ENCODE results near the gene DCAF12. TPM values are rescaled to one million over a fixed set of nuclear protein-coding genes. Genes with fewer than 3 reads are reported as not detected.

DCAF12 gene
- total RNA-seq, 4 donors from 2014 or later = 17.9 to 25.0 (median 21.9) TPM

DNA sequence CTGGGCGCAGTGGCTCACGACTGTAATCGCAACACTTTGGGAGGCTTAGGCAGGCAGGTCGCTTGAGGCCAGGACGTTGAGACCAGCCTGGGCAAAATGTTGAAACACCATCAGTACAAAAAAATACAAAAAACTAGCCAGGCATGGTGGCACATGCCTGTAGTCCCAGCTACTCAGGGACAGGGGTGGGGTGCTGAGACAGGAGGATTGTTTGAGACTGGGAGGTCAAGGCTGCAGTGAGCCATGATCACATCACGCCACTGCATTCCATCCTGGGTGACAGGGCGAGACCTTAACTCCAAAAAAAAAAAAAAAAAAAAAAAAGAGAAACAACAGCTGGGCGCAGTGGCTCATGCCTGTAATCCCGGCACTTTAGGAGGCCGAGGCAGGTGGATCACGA is 23.7 kb downstream of the DCAF12 start:
- TF ChIP-seq POLR2AphosphoS5 (IDR thresholded peaks at IDR 0.05) (no peak), EP300 (IDR thresholded peaks at IDR 0.05) (no peak), POLR2A (IDR thresholded peaks at IDR 0.05; ENCODE audit: low read depth) (no peak)
- TF ChIP-seq, protein P1, sequence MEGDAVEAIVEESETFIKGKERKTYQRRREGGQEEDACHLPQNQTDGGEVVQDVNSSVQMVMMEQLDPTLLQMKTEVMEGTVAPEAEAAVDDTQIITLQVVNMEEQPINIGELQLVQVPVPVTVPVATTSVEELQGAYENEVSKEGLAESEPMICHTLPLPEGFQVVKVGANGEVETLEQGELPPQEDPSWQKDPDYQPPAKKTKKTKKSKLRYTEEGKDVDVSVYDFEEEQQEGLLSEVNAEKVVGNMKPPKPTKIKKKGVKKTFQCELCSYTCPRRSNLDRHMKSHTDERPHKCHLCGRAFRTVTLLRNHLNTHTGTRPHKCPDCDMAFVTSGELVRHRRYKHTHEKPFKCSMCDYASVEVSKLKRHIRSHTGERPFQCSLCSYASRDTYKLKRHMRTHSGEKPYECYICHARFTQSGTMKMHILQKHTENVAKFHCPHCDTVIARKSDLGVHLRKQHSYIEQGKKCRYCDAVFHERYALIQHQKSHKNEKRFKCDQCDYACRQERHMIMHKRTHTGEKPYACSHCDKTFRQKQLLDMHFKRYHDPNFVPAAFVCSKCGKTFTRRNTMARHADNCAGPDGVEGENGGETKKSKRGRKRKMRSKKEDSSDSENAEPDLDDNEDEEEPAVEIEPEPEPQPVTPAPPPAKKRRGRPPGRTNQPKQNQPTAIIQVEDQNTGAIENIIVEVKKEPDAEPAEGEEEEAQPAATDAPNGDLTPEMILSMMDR (IDR thresholded peaks at IDR 0.05) = no peak
- DNase-seq (ENCODE audit: extremely low spot score) = no peak
- no peak overlapping the region for H3K27ac ChIP-seq (replicated peaks in 1 of 4)
- intact Hi-C loops (cut with DNase I) = no loop called here
- peaks cover 74 to 98% (median 91%) of the 10 kb centered on the region in 4 donors for H3K36me3 ChIP-seq
- no peak overlapping the region for H3K4me3 ChIP-seq
- WGBS = 87% methylated on average over 11 of the region's 11 CpGs
- H3K27me3 ChIP-seq = no peaks in the 10 kb centered on the region
- no peaks in the 10 kb centered on the region for H3K9me3 ChIP-seq
- H3K4me1 ChIP-seq = no peaks in the 10 kb centered on the region

DNA sequence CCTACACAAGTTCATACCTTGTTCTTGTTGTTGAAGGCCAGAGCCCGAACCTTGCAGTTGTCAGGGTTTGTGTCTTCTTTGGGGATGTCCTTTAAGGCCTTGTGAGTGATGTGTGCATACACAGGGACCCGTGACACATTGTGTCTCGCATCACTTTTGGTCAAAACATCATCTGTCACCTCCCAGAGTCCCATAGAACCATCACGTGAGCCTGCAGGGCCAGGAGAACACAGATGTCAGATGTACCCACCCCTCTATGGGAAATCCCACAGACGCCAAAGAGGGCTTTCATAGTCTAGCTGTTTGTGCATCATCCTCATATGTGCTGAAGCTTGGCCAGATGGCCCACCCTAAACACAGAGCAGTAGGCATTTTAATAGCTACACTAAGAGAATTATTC is 28.2 kb downstream of the DCAF12 start:
- H3K36me3 ChIP-seq = peaks cover 73 to 98% (median 92%) of the 10 kb centered on the region in 4 donors
- H3K4me1 ChIP-seq = peaks cover 0 to 3% (median 0%) of the 10 kb centered on the region in 4 donors
- H3K4me3 ChIP-seq = no peak overlapping the region
- no peaks in the 10 kb centered on the region for H3K9me3 ChIP-seq
- TF ChIP-seq, protein P1 (IDR thresholded peaks at IDR 0.05) = no peak
- TF ChIP-seq POLR2AphosphoS5 (IDR thresholded peaks at IDR 0.05) = no peak
- TF ChIP-seq POLR2A (IDR thresholded peaks at IDR 0.05; ENCODE audit: low read depth) = no peak
- no peak for TF ChIP-seq EP300 (IDR thresholded peaks at IDR 0.05)
- H3K27ac ChIP-seq (replicated peaks in 1 of 4) = no peak overlapping the region
- DNase-seq (ENCODE audit: extremely low spot score) = no peak
- intact Hi-C loops (cut with DNase I) = no loop called here
- no peaks in the 10 kb centered on the region for H3K27me3 ChIP-seq
- 87% methylated on average over 5 of the region's 5 CpGs for WGBS

DNA sequence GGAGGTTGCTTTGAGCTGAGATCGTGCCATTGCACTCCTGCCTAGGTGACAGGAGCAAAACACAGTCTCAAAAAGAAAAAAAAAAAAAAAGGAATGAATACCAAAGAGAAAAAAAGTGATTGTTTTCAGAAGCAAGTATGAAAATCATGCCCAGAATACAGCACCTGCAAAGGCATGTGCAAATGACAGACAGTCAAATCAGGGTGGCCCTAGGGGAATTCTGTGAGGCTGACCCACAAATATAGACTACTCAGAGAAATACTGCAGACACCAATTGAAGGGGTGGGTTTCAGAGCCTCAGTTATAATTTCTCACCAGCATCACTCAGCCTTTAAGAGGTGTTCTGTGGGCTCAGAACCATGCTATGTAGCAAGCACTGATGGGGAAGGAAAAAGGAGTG is 28.6 kb downstream of the DCAF12 start:
- no peak for DNase-seq (ENCODE audit: extremely low spot score)
- Histone ChIP-seq H3K9me3 (no peaks in the 10 kb centered on the region), H3K4me3 (no peak overlapping the region), H3K27ac (replicated peaks in 1 of 4) (no peak overlapping the region), H3K27me3 (no peaks in the 10 kb centered on the region), H3K36me3 (peaks cover 73 to 98% (median 92%) of the 10 kb centered on the region in 4 donors), H3K4me1 (peaks cover 0 to 3% (median 0%) of the 10 kb centered on the region in 4 donors)
- WGBS = 88% methylated on average over 1 of the region's 1 CpG
- intact Hi-C loops (cut with DNase I) = no loop called here
- TF ChIP-seq POLR2AphosphoS5 (IDR thresholded peaks at IDR 0.05) (no peak), EP300 (IDR thresholded peaks at IDR 0.05) (no peak), POLR2A (IDR thresholded peaks at IDR 0.05; ENCODE audit: low read depth) (no peak)
- TF ChIP-seq, protein P1 (IDR thresholded peaks at IDR 0.05) = no peak

DNA sequence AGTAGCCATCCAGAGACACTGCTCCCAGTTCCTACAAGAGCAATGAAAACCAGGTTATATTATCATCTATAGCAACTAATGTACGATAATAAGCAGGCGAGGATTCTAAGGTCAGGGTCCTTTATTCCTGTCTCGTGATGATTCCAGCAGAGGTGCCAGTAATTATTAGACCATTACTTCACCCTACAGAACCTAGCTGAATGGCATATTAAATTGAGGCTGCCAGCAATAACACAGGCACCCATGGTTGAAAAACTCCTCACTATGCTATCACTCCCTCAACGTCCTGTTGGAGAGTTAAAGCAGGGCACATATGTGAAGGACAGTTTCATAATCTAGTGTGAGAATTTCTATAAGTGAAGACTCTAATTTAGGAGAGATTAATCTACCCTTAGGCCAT is 29.7 kb downstream of the DCAF12 start:
- no peaks in the 10 kb centered on the region for H3K27me3 ChIP-seq
- no peak for DNase-seq (ENCODE audit: extremely low spot score)
- 90% methylated on average over 4 of the region's 4 CpGs for WGBS
- TF ChIP-seq EP300 (IDR thresholded peaks at IDR 0.05) (no peak), POLR2AphosphoS5 (IDR thresholded peaks at IDR 0.05) (no peak), POLR2A (IDR thresholded peaks at IDR 0.05; ENCODE audit: low read depth) (no peak)
- TF ChIP-seq, protein P1 (IDR thresholded peaks at IDR 0.05) = no peak
- no peaks in the 10 kb centered on the region for H3K9me3 ChIP-seq
- H3K4me1 ChIP-seq = peaks cover 0 to 3% (median 0%) of the 10 kb centered on the region in 4 donors
- no peak overlapping the region for H3K27ac ChIP-seq (replicated peaks in 1 of 4)
- no peak overlapping the region for H3K4me3 ChIP-seq
- H3K36me3 ChIP-seq = peaks cover 72 to 98% (median 92%) of the 10 kb centered on the region in 4 donors
- intact Hi-C loops (cut with DNase I) = no loop called here

DNA sequence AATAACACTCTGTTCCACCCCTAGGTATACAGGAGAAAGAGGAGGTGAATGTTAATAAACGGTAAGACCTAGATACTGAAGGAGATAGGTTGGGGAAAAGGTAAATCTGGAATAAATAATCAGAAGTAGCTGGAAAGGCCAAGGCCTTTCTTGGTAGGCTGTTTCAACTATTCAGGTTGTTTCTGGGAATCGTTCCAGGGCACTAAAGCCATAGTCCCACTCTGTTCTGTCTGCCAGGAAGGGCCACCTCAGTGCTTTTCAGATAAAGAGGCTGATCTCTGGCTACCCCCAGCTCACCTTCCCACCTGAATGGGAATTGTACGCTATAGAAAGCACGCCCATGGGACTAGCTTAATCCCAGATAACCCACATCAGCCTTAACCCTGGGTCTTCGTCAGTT is 32.9 kb downstream of the DCAF12 start:
- intact Hi-C loops (cut with DNase I) = no loop called here
- peaks cover 0 to 3% (median 0%) of the 10 kb centered on the region in 4 donors for H3K4me1 ChIP-seq

More for the DNA sequence above, 32.9 kb downstream of the DCAF12 start:
- no peak for TF ChIP-seq POLR2AphosphoS5 (IDR thresholded peaks at IDR 0.05)
- TF ChIP-seq POLR2A (IDR thresholded peaks at IDR 0.05; ENCODE audit: low read depth) = no peak
- TF ChIP-seq EP300 (IDR thresholded peaks at IDR 0.05) = no peak
- TF ChIP-seq, protein P1 (IDR thresholded peaks at IDR 0.05) = no peak
- no peak overlapping the region for H3K4me3 ChIP-seq
- DNase-seq (ENCODE audit: extremely low spot score) = no peak
- H3K36me3 ChIP-seq = peaks cover 71 to 100% (median 98%) of the 10 kb centered on the region in 4 donors
- 95% methylated on average over 5 of the region's 5 CpGs for WGBS
- H3K27ac ChIP-seq (replicated peaks in 1 of 4) = no peak overlapping the region
- H3K9me3 ChIP-seq = no peaks in the 10 kb centered on the region
- H3K27me3 ChIP-seq = no peaks in the 10 kb centered on the region

All from esophagus muscularis mucosa (tissue), 4 donors.